Endothelial cell (in vitro differentiated cells): ENCODE results near the gene CD247. TPM values are rescaled to one million over a fixed set of nuclear protein-coding genes. Genes with fewer than 3 reads are reported as not detected.

Source experiments
- DNase-seq: peaks from one replicate; pipeline ENCODE4 v3.0.0; 2021; ENCODE audit warnings: low spot score
- H3K27ac Mint-ChIP-seq: one replicate; pipeline ENCODE4 v1.8.0; 2021; ENCODE audit warnings: mixed read lengths, inconsistent platforms; ENCODE audit not compliant: unreplicated experiment
- H3K27me3 Mint-ChIP-seq: one replicate; pipeline ENCODE4 v1.8.0; 2021; ENCODE audit warnings: mild to moderate bottlenecking, moderate library complexity, mixed read lengths, inconsistent platforms; ENCODE audit not compliant: unreplicated experiment
- H3K36me3 Mint-ChIP-seq: one replicate; pipeline ENCODE4 v1.8.0; 2021; ENCODE audit warnings: mild to moderate bottlenecking, low read depth, mixed read lengths, inconsistent platforms; ENCODE audit not compliant: unreplicated experiment
- H3K4me1 Mint-ChIP-seq: one replicate; pipeline ENCODE4 v1.8.0; 2021; ENCODE audit warnings: mild to moderate bottlenecking, mixed read lengths, inconsistent platforms; ENCODE audit not compliant: unreplicated experiment
- H3K4me3 Mint-ChIP-seq: one replicate; pipeline ENCODE4 v1.8.0; 2021; ENCODE audit warnings: mild to moderate bottlenecking, mixed read lengths, inconsistent platforms; ENCODE audit not compliant: unreplicated experiment
- H3K9me3 Mint-ChIP-seq: one replicate; pipeline ENCODE4 v1.8.0; 2021; ENCODE audit warnings: mixed read lengths, inconsistent platforms; ENCODE audit not compliant: unreplicated experiment
- CTCF ChIP-seq: fragments of 200-600 bp; sonication (generic); IDR thresholded peaks from one replicate; pipeline ENCODE4 v1.5.0; 2021; ENCODE audit warnings: antibody characterized with exemption; ENCODE audit not compliant: unreplicated experiment
- total RNA-seq: library from RNA; stranded (reverse); fragmentation: NEBNext Ultra II Directional; extraction: Animal tissue kit (Norgen Biotek cat#: 25700); gene quantifications from one replicate; pipeline ENCODE4 v1.2.1, GENCODE V29; 2021; ENCODE audit not compliant: unreplicated experiment

Gene CD247
- total RNA-seq, 1 donor from 2014 or later = not detected

DNA sequence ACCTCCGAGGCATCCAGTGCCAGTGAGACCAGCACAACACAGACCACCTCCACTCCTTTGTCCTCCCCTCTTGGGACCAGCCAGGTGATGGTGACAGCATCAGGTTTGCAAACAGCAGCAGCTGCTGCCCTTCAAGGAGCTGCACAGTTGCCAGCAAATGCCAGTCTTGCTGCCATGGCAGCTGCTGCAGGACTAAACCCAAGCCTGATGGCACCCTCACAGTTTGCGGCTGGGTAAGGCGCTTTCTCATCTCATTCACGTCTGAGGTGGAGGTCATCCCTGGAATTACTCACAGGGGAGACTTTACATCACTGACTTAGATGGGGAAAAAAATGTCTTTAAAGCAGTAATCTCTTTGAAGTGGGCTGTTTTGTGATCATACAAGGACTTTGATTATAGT lies 106.3 kb downstream of the CD247 start:
- H3K4me1 Mint-ChIP-seq = peaks cover 9% of the 10 kb centered on the region
- TF ChIP-seq CTCF = no peak
- no peak overlapping the region for H3K27ac Mint-ChIP-seq
- H3K9me3 Mint-ChIP-seq = no peaks in the 10 kb centered on the region
- H3K27me3 Mint-ChIP-seq = no peaks in the 10 kb centered on the region
- peaks cover 7% of the 10 kb centered on the region for H3K36me3 Mint-ChIP-seq
- DNase-seq = no peak
- H3K4me3 Mint-ChIP-seq = no peak overlapping the region

DNA sequence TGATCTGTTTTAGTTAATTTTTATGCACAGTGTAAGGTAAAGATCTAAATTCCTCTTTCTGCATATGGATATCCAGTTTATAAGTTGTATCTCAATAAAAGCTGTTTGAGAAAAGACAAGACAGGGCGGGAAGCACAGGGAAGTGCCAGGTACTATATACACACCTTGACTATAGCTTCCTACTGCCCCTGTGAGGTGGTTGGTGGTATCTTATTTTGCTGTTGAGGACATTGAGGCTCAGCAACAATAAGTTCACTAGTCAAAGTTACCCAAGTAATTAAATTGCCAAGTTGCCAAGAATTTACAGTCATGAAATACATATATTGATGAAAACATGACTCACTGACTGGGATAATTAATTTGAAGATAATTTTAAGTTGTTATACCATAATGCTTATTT lies 109.1 kb downstream of the CD247 start:
- TF ChIP-seq CTCF = no peak
- DNase-seq = no peak
- Mint-ChIP-seq H3K27me3 (no peaks in the 10 kb centered on the region), H3K4me3 (no peak overlapping the region), H3K4me1 (peaks cover 6% of the 10 kb centered on the region), H3K36me3 (peaks cover 7% of the 10 kb centered on the region), H3K27ac (no peak overlapping the region), H3K9me3 (no peaks in the 10 kb centered on the region)

- Mint-ChIP-seq H3K27ac (no peak overlapping the region), H3K4me3 (no peak overlapping the region), H3K4me1 (peaks cover 15% of the 10 kb centered on the region), H3K9me3 (no peaks in the 10 kb centered on the region), H3K27me3 (no peaks in the 10 kb centered on the region), H3K36me3 (peaks cover 7% of the 10 kb centered on the region)
- no peak for DNase-seq
- no peak for TF ChIP-seq CTCF
Observed at GRCh38 chr1:167408355-167408754, 110.0 kb downstream of the CD247 start.

- Mint-ChIP-seq H3K27ac (no peak overlapping the region), H3K4me1 (peaks cover 17% of the 10 kb centered on the region), H3K27me3 (no peaks in the 10 kb centered on the region), H3K9me3 (no peaks in the 10 kb centered on the region), H3K4me3 (no peak overlapping the region), H3K36me3 (no peaks in the 10 kb centered on the region)
- DNase-seq = no peak
- no peak for TF ChIP-seq CTCF
Observed at GRCh38 chr1:167404908-167405307, 113.4 kb downstream of the CD247 start.

GRCh38 chr1:167404161-167404888 lies 114.0 kb downstream of the CD247 start:
- no peaks in the 10 kb centered on the region for H3K9me3 Mint-ChIP-seq
- H3K4me1 Mint-ChIP-seq = peaks cover 17% of the 10 kb centered on the region
- no peak for DNase-seq
- no peak for TF ChIP-seq CTCF
- H3K4me3 Mint-ChIP-seq = no peak overlapping the region
- H3K36me3 Mint-ChIP-seq = no peaks in the 10 kb centered on the region
- peak overlapping the region; percentile 62 for H3K27ac Mint-ChIP-seq
- no peaks in the 10 kb centered on the region for H3K27me3 Mint-ChIP-seq
